SK-N-MC (cell line): ENCODE measurements around the gene PGLYRP3.

Experiments used
- DNase-seq: peaks from one replicate; pipeline ENCODE4 v3.0.0-alpha.2; 2011; ENCODE audit warnings: low read depth, low spot score
- H3K27ac ChIP-seq: fragments of 200-600 bp; sonication (generic); 2 replicates; pipeline ENCODE4 v1.5.1; 2016; ENCODE audit warnings: mixed run types
- H3K36me3 ChIP-seq: fragments of 200-600 bp; sonication (generic); 2 replicates; pipeline ENCODE4 v1.6.1; 2017; ENCODE audit warnings: antibody characterized with exemption, low read length, mixed read lengths; ENCODE audit not compliant: insufficient read depth
- H3K4me3 ChIP-seq: fragments of 200-600 bp; sonication (generic); 2 replicates; pipeline ENCODE4 v1.5.1; 2016
- H3K9ac ChIP-seq: fragments of 200-600 bp; sonication (generic); 2 replicates; pipeline ENCODE4 v1.8.0; 2017; ENCODE audit warnings: mixed run types, mixed read lengths; ENCODE audit not compliant: insufficient read length
- H3K9me3 ChIP-seq: fragments of 200-600 bp; sonication (generic); 2 replicates; pipeline ENCODE4 v1.6.1; 2017; ENCODE audit warnings: low read depth, mild to moderate bottlenecking, antibody characterized with exemption, low read length, moderate library complexity, mixed read lengths
- EZH2 ChIP-seq: fragments of 200-600 bp; sonication (generic); IDR thresholded peaks from one replicate; pipeline ENCODE4 v1.6.1; 2017; ENCODE audit warnings: antibody characterized with exemption
- FOXP2 ChIP-seq: optimal IDR thresholded peaks from 2 replicates; pipeline ENCODE3; 2011; ENCODE audit warnings: mild to moderate bottlenecking, moderate library complexity; ENCODE audit not compliant: insufficient read depth; ENCODE audit errors: extremely low read length, control extremely low read depth
- POLR2AphosphoS5 ChIP-seq: IDR thresholded peaks from 2 replicates; pipeline ENCODE4 v1.6.1; 2012; ENCODE audit warnings: mild to moderate bottlenecking, low read depth, low read length, borderline replicate concordance

The PGLYRP3 gene

GRCh38 chr1:153357853-153358690 is 45.3 kb upstream of the PGLYRP3 start, which contains the start of gene S100A9:
TSS of gene S100A9 (plus strand) at chr1:153357854. CDS start at chr1:153358284, 430 bp downstream.
- no peak within 1 kb of the TSS for H3K27ac ChIP-seq
- TF ChIP-seq EZH2 (no peak), POLR2AphosphoS5 (no peak), FOXP2 (no peak)
- no peak within 1 kb of the TSS for H3K9ac ChIP-seq
- no peaks in the 10 kb centered on the region for H3K9me3 ChIP-seq
- no peak for DNase-seq
- no peaks in the 10 kb centered on the region for H3K36me3 ChIP-seq
- H3K4me3 ChIP-seq = no peak within 1 kb of the TSS

DNA sequence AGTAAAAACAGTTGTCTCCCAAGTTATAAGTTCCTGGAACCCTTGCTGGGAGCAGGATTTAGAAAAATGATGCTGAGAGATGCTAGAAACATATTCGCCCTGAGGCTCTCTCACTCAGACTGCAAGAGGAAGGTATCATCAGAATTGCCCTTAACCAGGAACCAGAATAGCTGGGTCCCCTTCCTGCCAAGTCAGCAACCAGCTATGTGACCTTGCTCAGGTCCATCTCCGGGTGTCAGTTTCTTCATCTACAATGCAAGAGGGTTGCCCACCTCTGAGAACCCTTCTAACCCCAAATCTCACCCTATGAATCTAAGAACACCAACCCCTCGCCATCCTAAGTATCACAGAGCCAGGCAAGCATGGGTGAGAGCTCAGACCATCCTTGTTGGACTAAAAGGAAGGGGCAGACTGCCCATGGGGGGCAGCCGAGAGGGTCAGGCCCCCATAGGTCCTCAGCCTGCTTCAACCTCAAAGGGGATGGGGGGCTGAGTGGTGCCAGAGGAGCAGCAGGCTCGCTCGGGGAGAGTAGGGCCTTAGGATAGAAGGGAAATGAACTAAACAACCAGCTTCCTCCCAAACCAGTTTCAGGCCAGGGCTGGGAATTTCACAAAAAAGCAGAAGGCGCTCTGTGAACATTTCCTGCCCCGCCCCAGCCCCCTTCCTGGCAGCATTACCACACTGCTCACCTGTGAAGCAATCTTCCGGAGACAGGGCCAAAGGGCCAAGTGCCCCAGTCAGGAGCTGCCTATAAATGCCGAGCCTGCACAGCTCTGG is 44.5 kb upstream of the PGLYRP3 start:
- H3K9ac ChIP-seq = no peak overlapping the region
- H3K27ac ChIP-seq = no peak overlapping the region
- no peak overlapping the region for H3K4me3 ChIP-seq
- no peaks in the 10 kb centered on the region for H3K9me3 ChIP-seq
- TF ChIP-seq FOXP2 (no peak), POLR2AphosphoS5 (no peak), EZH2 (no peak)
- no peak for DNase-seq
- no peaks in the 10 kb centered on the region for H3K36me3 ChIP-seq

- no peak overlapping the region for H3K27ac ChIP-seq
- H3K9ac ChIP-seq = no peak overlapping the region
- H3K9me3 ChIP-seq = no peaks in the 10 kb centered on the region
- no peak for TF ChIP-seq EZH2
- no peak for TF ChIP-seq FOXP2
- no peak for TF ChIP-seq POLR2AphosphoS5
- no peaks in the 10 kb centered on the region for H3K36me3 ChIP-seq
- H3K4me3 ChIP-seq = no peak overlapping the region
- no peak for DNase-seq
Measured at GRCh38 chr1:153356392-153357075, 43.8 kb upstream of the PGLYRP3 start.

DNA sequence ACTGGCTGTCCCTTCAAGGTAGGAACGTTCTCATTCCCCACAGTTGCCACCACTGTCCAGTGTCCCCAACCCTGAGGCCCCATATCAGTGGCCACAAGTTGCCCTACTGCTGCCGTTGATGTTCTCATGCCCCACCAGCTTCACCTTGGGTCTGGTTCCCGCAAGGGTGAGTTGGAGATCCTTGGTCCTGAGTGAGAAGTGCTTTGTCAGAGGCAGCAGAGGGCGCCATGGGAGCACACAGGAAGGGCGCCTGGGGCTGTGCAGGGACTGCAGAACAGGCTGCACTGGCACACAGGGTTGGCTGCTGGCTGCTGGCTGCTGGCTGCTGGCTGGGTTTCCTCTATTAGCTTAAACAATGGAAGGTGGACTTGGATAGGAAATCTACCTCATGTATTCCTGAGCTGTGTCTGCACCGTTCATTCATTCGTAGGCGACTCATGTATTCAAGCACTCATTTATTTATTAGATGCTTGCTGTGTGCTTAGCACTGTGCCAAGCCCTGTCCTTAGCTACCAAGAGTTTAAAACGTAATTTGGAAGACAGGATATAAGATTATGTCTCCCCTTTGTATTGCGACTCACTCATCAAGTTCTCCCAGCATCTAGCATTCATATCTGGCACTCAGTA is 42.8 kb upstream of the PGLYRP3 start:
- Histone ChIP-seq H3K9ac (no peak overlapping the region), H3K4me3 (no peak overlapping the region), H3K27ac (no peak overlapping the region), H3K9me3 (no peaks in the 10 kb centered on the region), H3K36me3 (no peaks in the 10 kb centered on the region)
- DNase-seq = no peak
- TF ChIP-seq POLR2AphosphoS5 (no peak), FOXP2 (no peak), EZH2 (no peak)

DNA sequence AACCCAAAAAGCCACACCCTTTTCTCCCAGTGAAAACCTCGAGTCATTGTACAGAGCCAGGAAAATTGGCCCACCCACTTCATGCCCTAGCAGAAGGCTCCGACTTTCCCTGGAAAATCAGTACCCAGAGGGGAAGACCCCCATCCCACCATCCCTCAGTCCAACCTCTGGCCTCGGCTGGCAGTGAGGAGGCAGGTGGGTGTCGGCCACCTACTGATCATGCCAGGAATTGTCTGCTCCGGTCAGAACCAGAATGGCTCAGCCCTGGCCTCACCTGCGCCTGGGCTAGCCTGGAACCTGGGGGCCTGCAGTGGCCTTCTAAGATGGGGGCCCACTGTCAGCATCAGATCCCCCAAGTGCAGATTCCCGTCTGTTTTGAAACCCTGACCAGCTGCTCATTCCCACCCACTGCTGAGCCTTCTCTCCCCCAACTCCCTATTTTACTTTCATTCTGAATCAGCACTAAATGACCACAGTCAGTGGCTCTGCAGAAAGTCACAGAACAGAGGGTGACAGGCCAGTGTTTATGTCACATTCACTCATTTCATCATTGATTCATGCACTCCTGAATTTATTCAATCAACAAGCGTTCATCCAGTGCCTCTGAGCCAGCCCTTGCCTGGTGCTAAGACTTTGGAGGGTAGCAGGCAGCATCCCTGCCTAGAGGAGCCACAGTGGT is 41.9 kb upstream of the PGLYRP3 start:
- Histone ChIP-seq H3K9me3 (no peaks in the 10 kb centered on the region), H3K4me3 (no peak overlapping the region), H3K9ac (no peak overlapping the region), H3K36me3 (no peaks in the 10 kb centered on the region), H3K27ac (no peak overlapping the region)
- TF ChIP-seq POLR2AphosphoS5 = no peak
- no peak for TF ChIP-seq FOXP2
- TF ChIP-seq EZH2 = no peak
- DNase-seq = no peak

- no peak overlapping the region for H3K27ac ChIP-seq
- no peak for DNase-seq
- H3K36me3 ChIP-seq = no peaks in the 10 kb centered on the region
- no peak for TF ChIP-seq EZH2
- no peak for TF ChIP-seq POLR2AphosphoS5
- no peak for TF ChIP-seq FOXP2
- no peaks in the 10 kb centered on the region for H3K9me3 ChIP-seq
- H3K9ac ChIP-seq = no peak overlapping the region
- no peak overlapping the region for H3K4me3 ChIP-seq
Measured at GRCh38 chr1:153353226-153353947, 40.6 kb upstream of the PGLYRP3 start.

GRCh38 chr1:153352523-153352922 is 39.8 kb upstream of the PGLYRP3 start:
- no peaks in the 10 kb centered on the region for H3K9me3 ChIP-seq
- TF ChIP-seq FOXP2 = no peak
- no peak for TF ChIP-seq POLR2AphosphoS5
- TF ChIP-seq EZH2 = no peak

More at GRCh38 chr1:153352523-153352922, 39.8 kb upstream of the PGLYRP3 start:
- H3K36me3 ChIP-seq = no peaks in the 10 kb centered on the region
- DNase-seq = no peak
- no peak overlapping the region for H3K4me3 ChIP-seq
- no peak overlapping the region for H3K9ac ChIP-seq
- H3K27ac ChIP-seq = no peak overlapping the region
